Neural cell (in vitro differentiated cells): Measurements from ENCODE around the gene STON2. TPM values are rescaled to one million over a fixed set of nuclear protein-coding genes. Genes with fewer than 3 reads are reported as not detected.

Experiments used
- H2AFZ ChIP-seq: fragments of 200-600, 300-800 bp; sonication (generic), shearing (Covaris generic); 2 replicates; pipeline ENCODE4 v1.6.0; 2014; ENCODE audit warnings: low read depth, mild to moderate bottlenecking, antibody characterized with exemption, low read length, moderate library complexity
- H3F3A ChIP-seq: fragments of 200-600 bp; shearing (Covaris generic); 2 replicates; pipeline ENCODE4 v1.6.1; 2016; ENCODE audit warnings: mild to moderate bottlenecking, moderate library complexity, mixed read lengths, antibody characterized with exemption, low read length; ENCODE audit not compliant: insufficient read depth, poor library complexity, severe bottlenecking
- H3K27ac ChIP-seq: fragments of 200-600, 300-800 bp; sonication (generic), shearing (Covaris generic); 2 replicates; pipeline ENCODE4 v1.5.1; 2014; ENCODE audit warnings: mild to moderate bottlenecking, low read length, moderate library complexity
- H3K27me3 ChIP-seq: fragments of 300-800, 200-600 bp; sonication (generic), shearing (Covaris generic); 2 replicates; pipeline ENCODE4 v1.6.0; 2014; ENCODE audit warnings: mild to moderate bottlenecking, low read depth, low read length, moderate library complexity; ENCODE audit not compliant: insufficient read depth
- H3K36me3 ChIP-seq: fragments of 300-800, 200-600 bp; sonication (generic), shearing (Covaris generic); 2 replicates; pipeline ENCODE4 v1.5.1; 2014; ENCODE audit warnings: mild to moderate bottlenecking, antibody characterized with exemption, low read length, moderate library complexity; ENCODE audit not compliant: insufficient read depth
- H3K4me2 ChIP-seq: fragments of 300-800, 200-600 bp; sonication (generic), shearing (Covaris generic); 2 replicates; pipeline ENCODE4 v1.6.0; 2014; ENCODE audit warnings: mild to moderate bottlenecking, low read length
- H3K4me3 ChIP-seq: fragments of 300-800, 200-600 bp; sonication (generic), shearing (Covaris generic); 2 replicates; pipeline ENCODE4 v1.5.1; 2014; ENCODE audit warnings: mild to moderate bottlenecking, low read length, moderate library complexity
- H3K79me2 ChIP-seq: fragments of 200-600 bp; shearing (Covaris generic); replicated peaks from 2 replicates; pipeline ENCODE4 v1.6.0; 2014; ENCODE audit warnings: mild to moderate bottlenecking, low read length, moderate library complexity; ENCODE audit not compliant: insufficient read depth
- H3K9ac ChIP-seq: fragments of 300-800, 200-600 bp; sonication (generic), shearing (Covaris generic); 2 replicates; pipeline ENCODE4 v1.6.1; 2016; ENCODE audit warnings: mild to moderate bottlenecking, low read length, mixed read lengths
- H3K9me2 ChIP-seq: fragments of 200-600 bp; shearing (Covaris generic); 2 replicates; pipeline ENCODE4 v1.6.1; 2016; ENCODE audit warnings: mild to moderate bottlenecking, low read length, mixed read lengths; ENCODE audit not compliant: insufficient read depth
- H3K9me3 ChIP-seq: fragments of 200-600, 300-800 bp; sonication (generic), shearing (Covaris generic); 2 replicates; pipeline ENCODE4 v1.6.1; 2016; ENCODE audit warnings: mild to moderate bottlenecking, mixed run types, low read length, moderate library complexity, mixed read lengths
- H4K20me1 ChIP-seq: fragments of 200-600 bp; shearing (Covaris generic); 2 replicates; pipeline ENCODE4 v1.6.1; 2016; ENCODE audit warnings: mild to moderate bottlenecking, mixed run types; ENCODE audit not compliant: insufficient read depth
- EP300 ChIP-seq: fragments of 450-650 bp; conservative IDR thresholded peaks from 2 replicates; pipeline ENCODE4 v1.6.1; 2014; ENCODE audit warnings: antibody characterized with exemption, mild to moderate bottlenecking, moderate library complexity; ENCODE audit not compliant: poor library complexity, severe bottlenecking
- EZH2 ChIP-seq: fragments of 200-600, 300-800 bp; shearing (Covaris generic), sonication (generic); IDR thresholded peaks from 2 replicates; pipeline ENCODE4 v1.6.1; 2014; ENCODE audit warnings: antibody characterized with exemption, low read length, borderline replicate concordance, mild to moderate bottlenecking; ENCODE audit not compliant: insufficient read depth, poor library complexity, severe bottlenecking
- MXI1 ChIP-seq: fragments of 450-650 bp; conservative IDR thresholded peaks from 2 replicates; pipeline ENCODE4 v1.6.1; 2014; ENCODE audit warnings: antibody characterized with exemption, mild to moderate bottlenecking; ENCODE audit not compliant: poor library complexity, severe bottlenecking
- POLR2AphosphoS5 ChIP-seq: IDR thresholded peaks from 2 replicates; pipeline ENCODE4 v1.6.1; 2012
- RAD21 ChIP-seq: fragments of 450-650 bp; conservative IDR thresholded peaks from 2 replicates; pipeline ENCODE4 v1.6.1; 2014; ENCODE audit warnings: antibody characterized with exemption, mild to moderate bottlenecking, moderate library complexity
- SMC3 ChIP-seq: fragments of 450-650 bp; conservative IDR thresholded peaks from 2 replicates; pipeline ENCODE4 v1.6.1; 2014; ENCODE audit warnings: antibody characterized with exemption, mild to moderate bottlenecking, moderate library complexity; ENCODE audit not compliant: poor library complexity
- TAF1 ChIP-seq: IDR thresholded peaks from 2 replicates; pipeline ENCODE4 v1.6.1; 2012; ENCODE audit warnings: low read depth
- polyA plus RNA-seq: library from polyadenylated mRNA; depleted of rRNA; stranded (reverse); fragments of >200 nt; gene quantifications from 2 replicates; pipeline ENCODE4 v1.2.3, GENCODE V29; 2014
- TF ChIP-seq, protein P1 (sequence below): fragments of 450-650 bp; IDR thresholded peaks from 2 replicates; pipeline ENCODE4 v1.5.1; 2014; ENCODE audit warnings: antibody characterized with exemption, mild to moderate bottlenecking, moderate library complexity; ENCODE audit not compliant: poor library complexity, severe bottlenecking
- TF ChIP-seq, protein P2 (sequence below): IDR thresholded peaks from 2 replicates; pipeline ENCODE4 v1.6.1; 2012; ENCODE audit warnings: borderline replicate concordance

The STON2 gene
- polyA plus RNA-seq, 1 donor from 2014 or later, result 11.3 TPM

DNA sequence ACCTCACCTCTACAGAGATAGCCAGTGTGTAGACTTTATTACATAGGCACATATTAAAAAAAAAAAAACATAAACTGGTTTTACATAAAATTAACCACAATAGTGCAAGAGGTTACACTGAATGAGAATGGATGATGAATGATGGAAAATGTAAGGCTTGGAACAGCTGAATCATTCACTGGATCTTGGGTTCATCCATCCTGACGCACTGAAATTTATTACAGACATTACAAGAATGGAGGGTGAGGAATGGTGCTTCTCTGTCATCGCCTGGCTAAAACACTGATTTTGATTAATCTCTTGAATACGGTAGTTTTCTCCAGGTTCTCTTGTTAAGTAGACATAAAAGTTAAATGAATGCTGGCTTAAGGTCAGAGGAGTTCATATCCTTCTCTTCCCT, 139.4 kb downstream of the STON2 start:
- Histone ChIP-seq H3K4me3 (no peak overlapping the region), H3K27ac (no peak overlapping the region), H3K9me2 (no peaks in the 10 kb centered on the region), H4K20me1 (no peaks in the 10 kb centered on the region), H3K9ac (no peak overlapping the region), H3K27me3 (no peaks in the 10 kb centered on the region), H3K79me2 (no peaks in the 10 kb centered on the region), H3K36me3 (no peaks in the 10 kb centered on the region), H2AFZ (no peak overlapping the region), H3K9me3 (no peaks in the 10 kb centered on the region), H3K4me2 (no peak overlapping the region), H3F3A (no peaks in the 10 kb centered on the region)
- TF ChIP-seq RAD21, result no peak
- no peak for TF ChIP-seq TAF1
- no peak for TF ChIP-seq MXI1
- no peak for TF ChIP-seq POLR2AphosphoS5
- TF ChIP-seq SMC3, result no peak
- TF ChIP-seq EZH2, result no peak
- TF ChIP-seq, protein P1, sequence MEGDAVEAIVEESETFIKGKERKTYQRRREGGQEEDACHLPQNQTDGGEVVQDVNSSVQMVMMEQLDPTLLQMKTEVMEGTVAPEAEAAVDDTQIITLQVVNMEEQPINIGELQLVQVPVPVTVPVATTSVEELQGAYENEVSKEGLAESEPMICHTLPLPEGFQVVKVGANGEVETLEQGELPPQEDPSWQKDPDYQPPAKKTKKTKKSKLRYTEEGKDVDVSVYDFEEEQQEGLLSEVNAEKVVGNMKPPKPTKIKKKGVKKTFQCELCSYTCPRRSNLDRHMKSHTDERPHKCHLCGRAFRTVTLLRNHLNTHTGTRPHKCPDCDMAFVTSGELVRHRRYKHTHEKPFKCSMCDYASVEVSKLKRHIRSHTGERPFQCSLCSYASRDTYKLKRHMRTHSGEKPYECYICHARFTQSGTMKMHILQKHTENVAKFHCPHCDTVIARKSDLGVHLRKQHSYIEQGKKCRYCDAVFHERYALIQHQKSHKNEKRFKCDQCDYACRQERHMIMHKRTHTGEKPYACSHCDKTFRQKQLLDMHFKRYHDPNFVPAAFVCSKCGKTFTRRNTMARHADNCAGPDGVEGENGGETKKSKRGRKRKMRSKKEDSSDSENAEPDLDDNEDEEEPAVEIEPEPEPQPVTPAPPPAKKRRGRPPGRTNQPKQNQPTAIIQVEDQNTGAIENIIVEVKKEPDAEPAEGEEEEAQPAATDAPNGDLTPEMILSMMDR, result no peak
- TF ChIP-seq, protein P2, sequence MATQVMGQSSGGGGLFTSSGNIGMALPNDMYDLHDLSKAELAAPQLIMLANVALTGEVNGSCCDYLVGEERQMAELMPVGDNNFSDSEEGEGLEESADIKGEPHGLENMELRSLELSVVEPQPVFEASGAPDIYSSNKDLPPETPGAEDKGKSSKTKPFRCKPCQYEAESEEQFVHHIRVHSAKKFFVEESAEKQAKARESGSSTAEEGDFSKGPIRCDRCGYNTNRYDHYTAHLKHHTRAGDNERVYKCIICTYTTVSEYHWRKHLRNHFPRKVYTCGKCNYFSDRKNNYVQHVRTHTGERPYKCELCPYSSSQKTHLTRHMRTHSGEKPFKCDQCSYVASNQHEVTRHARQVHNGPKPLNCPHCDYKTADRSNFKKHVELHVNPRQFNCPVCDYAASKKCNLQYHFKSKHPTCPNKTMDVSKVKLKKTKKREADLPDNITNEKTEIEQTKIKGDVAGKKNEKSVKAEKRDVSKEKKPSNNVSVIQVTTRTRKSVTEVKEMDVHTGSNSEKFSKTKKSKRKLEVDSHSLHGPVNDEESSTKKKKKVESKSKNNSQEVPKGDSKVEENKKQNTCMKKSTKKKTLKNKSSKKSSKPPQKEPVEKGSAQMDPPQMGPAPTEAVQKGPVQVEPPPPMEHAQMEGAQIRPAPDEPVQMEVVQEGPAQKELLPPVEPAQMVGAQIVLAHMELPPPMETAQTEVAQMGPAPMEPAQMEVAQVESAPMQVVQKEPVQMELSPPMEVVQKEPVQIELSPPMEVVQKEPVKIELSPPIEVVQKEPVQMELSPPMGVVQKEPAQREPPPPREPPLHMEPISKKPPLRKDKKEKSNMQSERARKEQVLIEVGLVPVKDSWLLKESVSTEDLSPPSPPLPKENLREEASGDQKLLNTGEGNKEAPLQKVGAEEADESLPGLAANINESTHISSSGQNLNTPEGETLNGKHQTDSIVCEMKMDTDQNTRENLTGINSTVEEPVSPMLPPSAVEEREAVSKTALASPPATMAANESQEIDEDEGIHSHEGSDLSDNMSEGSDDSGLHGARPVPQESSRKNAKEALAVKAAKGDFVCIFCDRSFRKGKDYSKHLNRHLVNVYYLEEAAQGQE, result no peak

DNA sequence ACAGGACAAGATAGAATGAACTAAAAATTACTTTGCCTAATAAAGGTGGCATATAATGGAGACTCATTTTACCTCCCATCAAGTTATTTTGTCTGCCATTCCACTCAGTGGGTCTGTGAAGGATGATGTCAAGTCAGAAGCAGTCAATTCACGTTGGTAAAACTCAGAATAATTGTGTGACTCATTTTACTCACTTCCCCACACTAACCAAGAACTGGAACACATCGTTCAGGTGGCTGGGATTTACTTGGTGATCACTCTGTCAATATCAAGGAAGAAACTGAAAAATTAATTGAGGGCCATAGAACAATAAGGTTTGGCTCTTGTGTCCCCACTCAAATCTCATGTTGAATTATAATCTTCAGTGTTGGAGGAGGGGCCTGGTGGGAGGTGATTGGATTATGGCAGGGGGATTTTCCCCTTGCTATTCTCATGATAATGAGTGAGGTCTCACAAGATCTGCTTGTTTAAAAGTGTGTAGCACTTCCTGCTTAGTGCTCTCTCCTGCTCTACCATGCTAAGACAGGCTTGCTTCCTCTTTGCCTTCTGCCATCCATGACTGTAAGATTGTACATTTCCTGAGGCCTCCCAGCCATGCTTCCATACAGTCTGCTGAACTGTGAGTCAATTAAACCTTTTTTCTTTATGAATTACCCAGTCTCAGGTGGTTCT, 143.7 kb downstream of the STON2 start:
- H3K9me3 ChIP-seq, result no peaks in the 10 kb centered on the region
- no peaks in the 10 kb centered on the region for H3F3A ChIP-seq
- H3K9me2 ChIP-seq, result no peaks in the 10 kb centered on the region
- TF ChIP-seq, protein P2, result no peak
- TF ChIP-seq, protein P1, result no peak
- TF ChIP-seq RAD21 (no peak), EZH2 (no peak), TAF1 (no peak), MXI1 (no peak), EP300 (no peak), POLR2AphosphoS5 (no peak), SMC3 (no peak)
- H3K27me3 ChIP-seq, result no peaks in the 10 kb centered on the region
- H3K36me3 ChIP-seq, result no peaks in the 10 kb centered on the region
- no peak overlapping the region for H3K9ac ChIP-seq
- no peak overlapping the region for H3K4me2 ChIP-seq
- no peaks in the 10 kb centered on the region for H4K20me1 ChIP-seq
- no peak overlapping the region for H2AFZ ChIP-seq
- H3K4me3 ChIP-seq, result no peak overlapping the region
- no peaks in the 10 kb centered on the region for H3K79me2 ChIP-seq
- H3K27ac ChIP-seq, result no peak overlapping the region
